Adipose tissue (tissue), 3 donors: ENCODE data around the gene ZNF71. TPM values are rescaled to one million over a fixed set of nuclear protein-coding genes. Genes with fewer than 3 reads are reported as not detected.

Experiments
- H3K27ac ChIP-seq: one replicate; pipeline ENCODE4 v1.5.1; 2013; ENCODE audit warnings: low read depth, low read length
- WGBS, 3 donors: extraction: QIAGEN DNeasy Blood & Tissue Kit; methylation state at CpG; one replicate each; pipeline ENCODE4 v1.1.7; 2013; 5-methylcytosine and 5-hydroxymethylcytosine counted together
- polyA plus RNA-seq, 3 donors: library from polyadenylated mRNA; stranded (reverse); fragments of 200-250 nt; gene quantifications; one replicate each; pipeline ENCODE4 v1.2.3, GENCODE V29; 2013
- donor health status: healthy with polysubstance abuse.
- donor health status: Bipolar disorder and iron deficiency.
- donor health status: healthy.

The ZNF71 gene
- polyA plus RNA-seq, 3 donors = 2.2 to 4.2 (median 3.4) TPM

GRCh38 chr19:56613639-56614038, 18.5 kb downstream of the ZNF71 start:
- H3K27ac ChIP-seq = no peak overlapping the region
- WGBS, 3 donors = 78 to 87% (median 81%) methylated on average over 5 of the region's 5 CpGs

- no peak overlapping the region for H3K27ac ChIP-seq
- 93 to 95% (median 94%) methylated on average over 8 of the region's 8 CpGs for WGBS, 3 donors
Measured at GRCh38 chr19:56617531-56617930, 22.4 kb downstream of the ZNF71 start.

GRCh38 chr19:56619121-56619520, 24.0 kb downstream of the ZNF71 start:
- no peak overlapping the region for H3K27ac ChIP-seq
- 71 to 87% (median 80%) methylated on average over 8 of the region's 8 CpGs for WGBS, 3 donors

GRCh38 chr19:56622374-56622773, 27.3 kb downstream of the ZNF71 start:
- 92 to 94% (median 94%) methylated on average over 37 of the region's 37 CpGs for WGBS, 3 donors
- no peak overlapping the region for H3K27ac ChIP-seq

- WGBS, 3 donors = 74 to 90% (median 87%) methylated on average over 9 of the region's 9 CpGs
Measured at GRCh38 chr19:56623006-56623405, 27.9 kb downstream of the ZNF71 start.

GRCh38 chr19:56625708-56626107, 30.6 kb downstream of the ZNF71 start:
- no peak overlapping the region for H3K27ac ChIP-seq
- WGBS, 3 donors = 93 to 96% (median 94%) methylated on average over 9 of the region's 9 CpGs

More at GRCh38 chr19:56623006-56623405, 27.9 kb downstream of the ZNF71 start:
- no peak overlapping the region for H3K27ac ChIP-seq

GRCh38 chr19:56633021-56633420, 37.9 kb downstream of the ZNF71 start:
- WGBS, 3 donors = 14 to 20% (median 16%) methylated on average over 1 of the region's 1 CpG
- no peak overlapping the region for H3K27ac ChIP-seq

GRCh38 chr19:56637976-56638555, 43.0 kb downstream of the ZNF71 start:
- no peak overlapping the region for H3K27ac ChIP-seq
- WGBS, 3 donors = 7 to 12% (median 11%) methylated on average over 21 of the region's 21 CpGs

GRCh38 chr19:56639217-56639616, 44.1 kb downstream of the ZNF71 start:
- WGBS, 3 donors = 29 to 37% (median 30%) methylated on average over 7 of the region's 7 CpGs
- H3K27ac ChIP-seq = no peak overlapping the region

- WGBS, 3 donors = 7 to 14% (median 10%) methylated on average over 53 to 59 of the region's 60 CpGs
- no peak within 1 kb of the TSS for H3K27ac ChIP-seq
Measured at GRCh38 chr19:56642711-56643459, 47.8 kb downstream of the ZNF71 start, which contains the start of gene SMIM17. SMIM17 (plus strand) TSS chr19:56643159; CDS start chr19:56645668, 2,509 bp downstream.

- WGBS, 3 donors = 12 to 17% (median 14%) methylated on average over 24 to 25 of the region's 25 CpGs
- no peak overlapping the region for H3K27ac ChIP-seq
Measured at GRCh38 chr19:56643460-56643955, 48.4 kb downstream of the ZNF71 start.

GRCh38 chr19:56654151-56654550, 59.0 kb downstream of the ZNF71 start:
- WGBS, 3 donors = 70 to 73% (median 70%) methylated on average over 3 of the region's 3 CpGs
- no peak overlapping the region for H3K27ac ChIP-seq

GRCh38 chr19:56660381-56661107, 65.4 kb downstream of the ZNF71 start:
- no peak overlapping the region for H3K27ac ChIP-seq
- WGBS, 3 donors = 10 to 21% (median 15%) methylated on average over 32 of the region's 32 CpGs

- H3K27ac ChIP-seq = no peak overlapping the region
- WGBS, 3 donors = 93 to 100% (median 94%) methylated on average over 3 of the region's 3 CpGs
Measured at GRCh38 chr19:56661248-56661647, 66.1 kb downstream of the ZNF71 start.

- H3K27ac ChIP-seq = no peak overlapping the region
- WGBS, 3 donors = 88 to 94% (median 89%) methylated on average over 58 to 60 of the region's 60 CpGs
Measured at GRCh38 chr19:56663931-56664500, 68.9 kb downstream of the ZNF71 start.

- WGBS, 3 donors = 90 to 92% (median 92%) methylated on average over 42 to 43 of the region's 43 CpGs
- no peak overlapping the region for H3K27ac ChIP-seq
Measured at GRCh38 chr19:56664511-56664910, 69.4 kb downstream of the ZNF71 start.

- 62 to 78% (median 70%) methylated on average over 6 of the region's 6 CpGs for WGBS, 3 donors
- no peak overlapping the region for H3K27ac ChIP-seq
Measured at GRCh38 chr19:56667311-56667870, 72.3 kb downstream of the ZNF71 start.

GRCh38 chr19:56668676-56669075, 73.6 kb downstream of the ZNF71 start:
- no peak overlapping the region for H3K27ac ChIP-seq
- 79 to 99% (median 90%) methylated on average over 9 of the region's 9 CpGs for WGBS, 3 donors
